HG02642 (cell line): ENCODE measurements around the gene FKBP1B.
"Not testable (repeated sequence)": the region's sequence is repeated elsewhere in the genome, so short reads cannot be mapped to it uniquely, and the experiment has no call there.

Source experiments
- ATAC-seq: cut with Tn5 transposase; IDR thresholded peaks from one replicate; pipeline ENCODE4 v1.9.1; 2021; ENCODE audit warnings: mild to moderate bottlenecking; ENCODE audit not compliant: unreplicated experiment, poor library complexity

FKBP1B gene

DNA sequence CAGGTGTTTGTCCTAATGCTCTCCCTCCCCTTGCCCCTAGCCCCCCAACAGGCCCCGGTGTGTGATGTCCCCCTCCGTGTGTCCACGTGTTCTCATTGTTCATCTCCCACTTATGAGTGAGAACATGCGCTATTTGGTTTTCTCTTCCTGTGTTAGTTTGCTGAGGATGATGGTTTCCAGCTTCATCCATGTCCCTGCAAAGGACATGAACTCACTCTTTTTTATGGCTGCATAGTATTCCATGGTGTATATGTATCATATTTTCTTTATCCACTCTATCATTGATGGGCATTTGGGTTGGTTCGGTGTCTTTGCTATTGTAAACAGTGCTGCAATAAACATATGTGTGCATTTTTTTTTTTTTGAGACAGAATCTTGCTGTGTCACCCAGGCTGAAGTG lies 43.7 kb downstream of the FKBP1B start:
- ATAC-seq, result not testable (repeated sequence)

DNA sequence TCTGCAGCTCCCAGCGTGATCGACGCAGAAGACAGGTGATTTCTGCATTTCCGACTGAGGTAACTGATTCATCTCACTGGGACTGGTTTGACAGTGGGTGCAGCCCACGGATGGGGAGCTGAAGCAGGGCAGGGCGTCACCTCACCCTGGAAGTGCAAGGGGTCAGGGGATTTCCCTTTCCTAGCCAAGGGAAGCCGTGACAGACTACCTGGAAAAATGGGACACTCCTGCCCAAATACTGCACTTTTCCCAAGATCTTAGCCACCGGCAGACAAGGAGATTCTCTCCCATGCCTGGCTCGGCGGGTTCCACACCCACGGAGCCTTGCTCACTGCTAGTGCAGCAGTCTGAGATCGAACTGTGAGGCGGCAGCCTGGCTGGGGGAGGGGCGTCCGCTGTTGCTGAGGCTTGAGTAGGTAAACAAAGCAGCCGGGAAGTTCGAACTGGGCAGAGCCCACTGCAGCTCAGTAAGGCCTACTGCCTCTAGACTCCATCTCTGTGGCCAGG lies 45.7 kb downstream of the FKBP1B start:
- not testable (repeated sequence) for ATAC-seq

GRCh38 chr2:24100732-24101131 lies 51.2 kb downstream of the FKBP1B start:
- not testable (repeated sequence) for ATAC-seq

DNA sequence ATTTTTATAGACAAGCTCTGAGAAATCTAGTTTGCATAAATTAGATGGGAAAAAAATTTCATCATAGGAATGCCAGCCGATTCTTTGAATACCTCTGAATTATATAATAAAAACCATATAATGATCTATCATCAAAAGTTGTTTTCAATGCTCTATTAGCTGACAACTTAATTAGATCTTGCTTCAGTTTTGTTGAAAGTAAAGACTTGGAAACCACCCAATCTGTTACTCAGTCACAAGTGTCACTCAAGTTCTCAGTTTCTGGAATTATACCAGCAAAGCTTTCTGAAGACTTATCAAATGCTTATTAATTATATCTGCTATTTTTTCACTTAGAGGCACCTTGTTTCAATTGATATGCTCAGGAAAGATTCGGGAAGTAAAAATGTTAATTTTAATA lies 52.5 kb downstream of the FKBP1B start:
- ATAC-seq, result no peak

DNA sequence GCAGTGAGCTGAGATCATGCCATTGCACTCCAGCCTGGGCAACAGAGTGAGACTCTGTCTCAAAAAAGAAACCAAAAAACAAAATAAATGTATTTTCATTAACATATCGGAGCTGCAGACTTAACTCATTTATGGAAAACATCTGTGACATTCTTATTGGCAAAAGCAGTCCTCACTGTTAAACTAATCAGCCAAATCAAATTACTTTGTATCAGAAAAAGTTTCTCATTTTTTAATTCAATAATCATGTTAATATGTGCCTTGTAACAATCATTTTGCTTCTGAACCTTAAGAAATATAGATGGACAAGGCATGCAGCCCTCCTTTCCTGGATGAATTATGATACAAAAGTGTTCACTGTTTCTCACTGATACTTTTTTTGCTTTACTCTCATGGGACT lies 53.1 kb downstream of the FKBP1B start:
- no peak for ATAC-seq

DNA sequence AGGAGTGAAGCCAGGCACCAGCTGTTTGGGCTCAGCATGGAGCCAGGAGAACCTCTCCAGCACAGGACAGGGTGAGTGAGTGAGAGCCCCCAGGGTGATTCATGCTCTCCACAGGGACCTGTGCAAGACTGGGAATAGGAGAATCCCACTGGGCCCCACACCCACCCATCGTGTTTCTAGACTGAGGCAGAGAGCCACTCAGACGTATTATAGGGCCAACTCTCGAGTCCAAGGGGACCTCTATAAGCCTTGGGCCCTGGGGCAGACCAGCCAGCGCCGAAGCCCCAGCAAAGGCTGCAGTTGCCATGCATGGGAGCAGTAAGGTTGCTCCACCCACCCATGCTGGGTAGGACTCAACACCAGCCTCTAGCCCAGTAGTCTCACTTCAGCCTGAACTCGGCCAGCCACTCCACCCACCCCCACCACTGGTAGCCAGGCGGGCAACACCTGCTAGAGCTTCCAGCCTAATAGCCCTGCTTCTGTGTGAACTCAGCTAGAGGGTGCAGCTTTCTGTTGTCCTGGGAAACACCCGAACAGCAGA lies 54.6 kb downstream of the FKBP1B start:
- ATAC-seq, result no peak

DNA sequence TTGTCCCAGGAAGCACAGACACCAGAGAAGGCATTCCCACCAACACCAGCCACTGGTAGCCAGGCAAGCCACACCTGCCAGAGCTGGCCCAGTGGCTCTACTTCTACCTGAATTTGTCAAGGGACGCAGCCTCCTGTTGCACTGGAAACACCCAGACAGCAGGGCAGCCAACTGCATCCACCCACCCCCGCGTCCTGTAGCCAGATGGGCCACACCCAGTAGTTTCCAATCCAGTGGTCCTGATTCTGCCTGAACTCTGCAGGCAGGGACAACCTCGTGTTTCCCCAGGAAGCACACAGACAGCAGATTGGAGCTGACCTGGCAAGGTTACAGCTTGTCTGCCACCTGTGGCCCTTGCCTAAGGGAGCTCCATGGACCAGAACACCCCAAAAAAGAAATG lies 55.4 kb downstream of the FKBP1B start:
- ATAC-seq, result no peak

DNA sequence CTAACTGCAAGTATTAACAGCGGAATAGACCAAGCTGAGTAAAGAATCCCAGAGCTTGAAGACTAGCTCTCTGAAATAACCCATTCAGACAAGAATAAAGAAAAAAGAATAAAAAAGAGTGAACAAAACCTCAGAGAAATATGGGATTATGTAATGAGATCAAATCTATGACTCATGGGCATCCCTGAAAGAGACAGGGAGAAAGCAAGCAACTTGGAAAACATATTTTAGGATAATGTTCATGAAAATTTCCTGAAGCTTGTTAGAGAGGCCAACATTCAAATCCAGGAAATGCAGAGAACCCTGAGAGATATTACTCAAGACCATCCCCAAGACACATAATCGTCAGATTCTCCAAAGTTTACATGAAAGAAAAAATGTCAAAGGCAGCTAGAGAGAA lies 56.3 kb downstream of the FKBP1B start:
- ATAC-seq, result no peak

- ATAC-seq, result no peak
These were observed 57.2 kb downstream of the FKBP1B start for GRCh38 chr2:24106786-24107185.

DNA sequence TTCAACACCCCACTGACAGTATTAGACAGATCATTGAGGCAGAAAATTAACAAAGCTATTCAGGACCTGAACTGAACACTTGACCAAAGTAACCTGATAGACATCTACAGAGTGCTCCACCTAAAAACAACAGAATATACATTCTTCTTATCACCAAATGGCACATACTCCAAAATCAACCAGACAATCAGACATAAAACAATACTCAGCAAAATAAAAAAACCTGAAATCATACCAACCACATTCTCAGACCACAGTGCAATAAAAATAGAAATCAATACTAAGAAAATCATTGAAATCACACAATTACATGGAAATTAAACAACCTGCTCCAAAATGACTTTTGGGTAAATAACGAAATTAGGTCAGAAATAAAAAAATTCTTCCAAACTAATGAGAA lies 57.8 kb downstream of the FKBP1B start:
- no peak for ATAC-seq

- ATAC-seq, result not testable (repeated sequence)
These were observed 59.9 kb downstream of the FKBP1B start for GRCh38 chr2:24109431-24109830.

GRCh38 chr2:24110660-24111303 lies 61.2 kb downstream of the FKBP1B start:
- ATAC-seq, result no peak

DNA sequence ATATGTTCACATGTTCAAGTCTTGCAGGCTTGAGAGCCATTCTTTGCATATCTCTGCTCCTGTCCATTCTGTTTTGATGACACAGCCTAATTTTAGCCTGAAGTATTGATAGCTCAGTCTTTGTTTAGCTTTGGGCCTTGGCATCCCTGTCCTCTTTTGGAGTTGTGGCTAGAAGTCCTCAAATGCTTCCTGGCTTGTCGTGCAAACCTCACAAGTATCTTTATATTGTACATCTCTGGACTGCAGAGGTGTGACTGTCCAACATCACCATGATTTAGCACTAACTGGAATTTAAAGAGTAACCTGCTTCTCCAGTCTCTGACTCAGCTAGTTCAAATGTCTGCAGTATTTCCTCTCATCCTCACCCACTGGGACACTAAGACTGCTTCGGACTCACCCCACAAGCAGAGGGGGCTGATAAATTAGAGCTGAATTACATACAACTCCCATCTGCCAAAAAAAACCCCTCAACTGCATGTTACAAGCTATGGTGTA lies 61.9 kb downstream of the FKBP1B start:
- no peak for ATAC-seq
